ENCODE data around the gene ZNF888.
"Not testable (repeated sequence)": the region's sequence is repeated elsewhere in the genome, so short reads cannot be mapped to it uniquely, and the experiment has no call there.

The ZNF888 gene

GRCh38 chr19:52941523-52941922 is 18.3 kb upstream of the ZNF888 start:
- not testable (repeated sequence) for H3K4me1 ChIP-seq (ENCODE audit: control insufficient read depth in 1 of 2, insufficient read depth in 2 of 2, low read length in 2 of 2); H3K27ac ChIP-seq (ENCODE audit: low read depth, low read length); H3K9me3 ChIP-seq (ENCODE audit: control insufficient read depth in 1 of 2, low read length in 2 of 2); H3K27me3 ChIP-seq (ENCODE audit: control insufficient read depth in 1 of 2, insufficient read depth in 2 of 2, low read length in 2 of 2); H3K36me3 ChIP-seq (ENCODE audit: control insufficient read depth in 1 of 2, insufficient read depth in 2 of 2, low read length in 2 of 2)
- H3K4me3 ChIP-seq (ENCODE audit: low read depth in 1 of 2, low read length in 2 of 2) = peak overlapping the region; percentile 84 to 94
- H3K9ac ChIP-seq (ENCODE audit: low read depth in 1 of 2, low read length in 2 of 2) = peak overlapping the region; percentile 70 to 72

GRCh38 chr19:52940905-52941304 is 17.7 kb upstream of the ZNF888 start:
- H3K27ac ChIP-seq (ENCODE audit: low read depth, low read length); H3K9ac ChIP-seq (ENCODE audit: low read depth in 1 of 2, low read length in 2 of 2); H3K4me3 ChIP-seq (ENCODE audit: low read depth in 1 of 2, low read length in 2 of 2); H3K36me3 ChIP-seq (ENCODE audit: control insufficient read depth in 1 of 2, insufficient read depth in 2 of 2, low read length in 2 of 2); H3K27me3 ChIP-seq (ENCODE audit: control insufficient read depth in 1 of 2, insufficient read depth in 2 of 2, low read length in 2 of 2); H3K9me3 ChIP-seq (ENCODE audit: control insufficient read depth in 1 of 2, low read length in 2 of 2); H3K4me1 ChIP-seq (ENCODE audit: control insufficient read depth in 1 of 2, insufficient read depth in 2 of 2, low read length in 2 of 2): not testable (repeated sequence)

- no peak overlapping the region for H3K27ac ChIP-seq (ENCODE audit: low read depth, low read length)
- peaks cover 0 to 8% of the 10 kb centered on the region in 2 donors for H3K36me3 ChIP-seq (ENCODE audit: control insufficient read depth in 1 of 2, insufficient read depth in 2 of 2, low read length in 2 of 2)
- peaks cover 0 to 5% of the 10 kb centered on the region in 2 donors for H3K4me1 ChIP-seq (ENCODE audit: control insufficient read depth in 1 of 2, insufficient read depth in 2 of 2, low read length in 2 of 2)
- no peak overlapping the region for H3K4me3 ChIP-seq (ENCODE audit: low read depth in 1 of 2, low read length in 2 of 2)
- H3K27me3 ChIP-seq (ENCODE audit: control insufficient read depth in 1 of 2, insufficient read depth in 2 of 2, low read length in 2 of 2) = no peaks in the 10 kb centered on the region
- H3K9me3 ChIP-seq (ENCODE audit: control insufficient read depth in 1 of 2, low read length in 2 of 2) = peaks cover 5 to 13% of the 10 kb centered on the region in 2 donors
- H3K9ac ChIP-seq (ENCODE audit: low read depth in 1 of 2, low read length in 2 of 2) = no peak overlapping the region
These were observed 15.5 kb upstream of the ZNF888 start for GRCh38 chr19:52938761-52939160.

- Histone ChIP-seq H3K27ac (ENCODE audit: low read depth, low read length) (no peak overlapping the region), H3K4me1 (ENCODE audit: control insufficient read depth in 1 of 2, insufficient read depth in 2 of 2, low read length in 2 of 2) (peaks cover 0 to 5% of the 10 kb centered on the region in 2 donors), H3K4me3 (ENCODE audit: low read depth in 1 of 2, low read length in 2 of 2) (no peak overlapping the region), H3K9me3 (ENCODE audit: control insufficient read depth in 1 of 2, low read length in 2 of 2) (peaks cover 5 to 13% of the 10 kb centered on the region in 2 donors), H3K9ac (ENCODE audit: low read depth in 1 of 2, low read length in 2 of 2) (no peak overlapping the region), H3K27me3 (ENCODE audit: control insufficient read depth in 1 of 2, insufficient read depth in 2 of 2, low read length in 2 of 2) (no peaks in the 10 kb centered on the region), H3K36me3 (ENCODE audit: control insufficient read depth in 1 of 2, insufficient read depth in 2 of 2, low read length in 2 of 2) (peaks cover 0 to 8% of the 10 kb centered on the region in 2 donors)
These were observed 13.7 kb upstream of the ZNF888 start for GRCh38 chr19:52936954-52937325.

- Histone ChIP-seq H3K9me3 (ENCODE audit: control insufficient read depth in 1 of 2, low read length in 2 of 2) (peaks cover 5 to 13% of the 10 kb centered on the region in 2 donors), H3K27me3 (ENCODE audit: control insufficient read depth in 1 of 2, insufficient read depth in 2 of 2, low read length in 2 of 2) (no peaks in the 10 kb centered on the region), H3K4me3 (ENCODE audit: low read depth in 1 of 2, low read length in 2 of 2) (no peak overlapping the region), H3K9ac (ENCODE audit: low read depth in 1 of 2, low read length in 2 of 2) (no peak overlapping the region), H3K4me1 (ENCODE audit: control insufficient read depth in 1 of 2, insufficient read depth in 2 of 2, low read length in 2 of 2) (no peaks in the 10 kb centered on the region), H3K27ac (ENCODE audit: low read depth, low read length) (no peak overlapping the region), H3K36me3 (ENCODE audit: control insufficient read depth in 1 of 2, insufficient read depth in 2 of 2, low read length in 2 of 2) (peaks cover 0 to 8% of the 10 kb centered on the region in 2 donors)
These were observed 13.1 kb upstream of the ZNF888 start for GRCh38 chr19:52936151-52936953.

- H3K27ac ChIP-seq (ENCODE audit: low read depth, low read length) = no peak overlapping the region
- H3K9ac ChIP-seq (ENCODE audit: low read depth in 1 of 2, low read length in 2 of 2) = no peak overlapping the region
These were observed 12.2 kb upstream of the ZNF888 start for GRCh38 chr19:52935434-52935833.

GRCh38 chr19:52924641-52925040 is 1.4 kb upstream of the ZNF888 start:
- H3K4me3 ChIP-seq (ENCODE audit: low read depth in 1 of 2, low read length in 2 of 2); H3K27me3 ChIP-seq (ENCODE audit: control insufficient read depth in 1 of 2, insufficient read depth in 2 of 2, low read length in 2 of 2); H3K9ac ChIP-seq (ENCODE audit: low read depth in 1 of 2, low read length in 2 of 2); H3K9me3 ChIP-seq (ENCODE audit: control insufficient read depth in 1 of 2, low read length in 2 of 2); H3K27ac ChIP-seq (ENCODE audit: low read depth, low read length): not testable (repeated sequence)
- H3K36me3 ChIP-seq (ENCODE audit: control insufficient read depth in 1 of 2, insufficient read depth in 2 of 2, low read length in 2 of 2) = peaks cover 3 to 21% of the 10 kb centered on the region in 2 donors
- H3K4me1 ChIP-seq (ENCODE audit: control insufficient read depth in 1 of 2, insufficient read depth in 2 of 2, low read length in 2 of 2) = peaks cover 0 to 19% of the 10 kb centered on the region in 2 donors

More at GRCh38 chr19:52935434-52935833, 12.2 kb upstream of the ZNF888 start:
- H3K9me3 ChIP-seq (ENCODE audit: control insufficient read depth in 1 of 2, low read length in 2 of 2) = peaks cover 5 to 13% of the 10 kb centered on the region in 2 donors
- no peak overlapping the region for H3K4me3 ChIP-seq (ENCODE audit: low read depth in 1 of 2, low read length in 2 of 2)
- H3K4me1 ChIP-seq (ENCODE audit: control insufficient read depth in 1 of 2, insufficient read depth in 2 of 2, low read length in 2 of 2) = no peaks in the 10 kb centered on the region
- H3K36me3 ChIP-seq (ENCODE audit: control insufficient read depth in 1 of 2, insufficient read depth in 2 of 2, low read length in 2 of 2) = peaks cover 0 to 8% of the 10 kb centered on the region in 2 donors
- H3K27me3 ChIP-seq (ENCODE audit: control insufficient read depth in 1 of 2, insufficient read depth in 2 of 2, low read length in 2 of 2) = no peaks in the 10 kb centered on the region

- H3K9me3 ChIP-seq (ENCODE audit: control insufficient read depth in 1 of 2, low read length in 2 of 2) = peaks cover 0 to 3% of the 10 kb centered on the region in 2 donors
- H3K27me3 ChIP-seq (ENCODE audit: control insufficient read depth in 1 of 2, insufficient read depth in 2 of 2, low read length in 2 of 2) = no peaks in the 10 kb centered on the region
- H3K27ac ChIP-seq (ENCODE audit: low read depth, low read length) = peak overlapping the region; percentile 20
- H3K36me3 ChIP-seq (ENCODE audit: control insufficient read depth in 1 of 2, insufficient read depth in 2 of 2, low read length in 2 of 2) = peaks cover 3 to 15% of the 10 kb centered on the region in 2 donors
- peak overlapping the region; percentile 84 to 98 for H3K4me3 ChIP-seq (ENCODE audit: low read depth in 1 of 2, low read length in 2 of 2)
- H3K4me1 ChIP-seq (ENCODE audit: control insufficient read depth in 1 of 2, insufficient read depth in 2 of 2, low read length in 2 of 2) = peaks cover 0 to 19% of the 10 kb centered on the region in 2 donors
- peak overlapping the region in 1 of 2 donors; percentile 89 for H3K9ac ChIP-seq (ENCODE audit: low read depth in 1 of 2, low read length in 2 of 2)
These were observed 758 bp upstream of the ZNF888 start for GRCh38 chr19:52923778-52924593.

- H3K4me3 ChIP-seq (ENCODE audit: low read depth in 1 of 2, low read length in 2 of 2) = no peak overlapping the region
- H3K9ac ChIP-seq (ENCODE audit: low read depth in 1 of 2, low read length in 2 of 2) = no peak overlapping the region
- H3K9me3 ChIP-seq (ENCODE audit: control insufficient read depth in 1 of 2, low read length in 2 of 2) = no peaks in the 10 kb centered on the region
- H3K27ac ChIP-seq (ENCODE audit: low read depth, low read length) = no peak overlapping the region
- H3K4me1 ChIP-seq (ENCODE audit: control insufficient read depth in 1 of 2, insufficient read depth in 2 of 2, low read length in 2 of 2) = peaks cover 0 to 5% of the 10 kb centered on the region in 2 donors
- H3K27me3 ChIP-seq (ENCODE audit: control insufficient read depth in 1 of 2, insufficient read depth in 2 of 2, low read length in 2 of 2) = no peaks in the 10 kb centered on the region
- peaks cover 0 to 36% of the 10 kb centered on the region in 2 donors for H3K36me3 ChIP-seq (ENCODE audit: control insufficient read depth in 1 of 2, insufficient read depth in 2 of 2, low read length in 2 of 2)
These were observed 5.7 kb downstream of the ZNF888 start for GRCh38 chr19:52917531-52917930.

- Histone ChIP-seq H3K9me3 (ENCODE audit: control insufficient read depth in 1 of 2, low read length in 2 of 2) (peaks cover 11 to 30% of the 10 kb centered on the region in 2 donors), H3K27ac (ENCODE audit: low read depth, low read length) (no peak overlapping the region), H3K4me3 (ENCODE audit: low read depth in 1 of 2, low read length in 2 of 2) (no peak overlapping the region), H3K4me1 (ENCODE audit: control insufficient read depth in 1 of 2, insufficient read depth in 2 of 2, low read length in 2 of 2) (no peaks in the 10 kb centered on the region), H3K36me3 (ENCODE audit: control insufficient read depth in 1 of 2, insufficient read depth in 2 of 2, low read length in 2 of 2) (peaks cover 15 to 58% of the 10 kb centered on the region in 2 donors), H3K9ac (ENCODE audit: low read depth in 1 of 2, low read length in 2 of 2) (no peak overlapping the region), H3K27me3 (ENCODE audit: control insufficient read depth in 1 of 2, insufficient read depth in 2 of 2, low read length in 2 of 2) (no peaks in the 10 kb centered on the region)
These were observed 12.6 kb downstream of the ZNF888 start for GRCh38 chr19:52910648-52911047.
